Measurements from ENCODE around the gene CHST7. TPM values are rescaled to one million over a fixed set of nuclear protein-coding genes. Genes with fewer than 3 reads are reported as not detected.

CHST7 gene
- total and polyA plus RNA-seq, 2 of the 8 experiments (the other 6 are each of a cell fraction or from before 2014, with no cell fraction given): 7.9 to 14.1 TPM

- TF ChIP-seq HDAC6 (IDR thresholded peaks at IDR 0.05; ENCODE audit: low read depth, low read length) (no peak), SRF (IDR thresholded peaks at IDR 0.05; ENCODE audit: low read depth, low read length) (no peak), CEBPB (IDR thresholded peaks at IDR 0.05; ENCODE audit: low read depth, low read length) (no peak)
These were observed 7.0 kb downstream of the CHST7 start (continued) for GRCh38 chrX:46580613-46581012.

All from H1 (cell line).